Stomach smooth muscle (tissue), 2 donors: Measurements from ENCODE around the gene PCDHA10.
"Not testable (repeated sequence)": the region's sequence is repeated elsewhere in the genome, so short reads cannot be mapped to it uniquely, and the experiment has no call there.

Source experiments
- H3K27ac ChIP-seq: one replicate; pipeline ENCODE4 v1.7.0; 2013; ENCODE audit warnings: mild to moderate bottlenecking, low read length, inconsistent platforms
- H3K27me3 ChIP-seq, 2 donors: one replicate each; pipeline ENCODE4 v1.7.0; 2013; ENCODE audit warnings: low read length in 2 of 2; ENCODE audit not compliant: insufficient read depth in 2 of 2, control insufficient read depth in 1 of 2
- H3K36me3 ChIP-seq, 2 donors: one replicate each; pipeline ENCODE4 v1.7.0; 2013; ENCODE audit warnings: low read length in 2 of 2; ENCODE audit not compliant: control insufficient read depth in 2 of 2, insufficient read depth in 2 of 2
- H3K4me1 ChIP-seq: one replicate; pipeline ENCODE4 v1.7.0; 2013; ENCODE audit warnings: low read length; ENCODE audit not compliant: control insufficient read depth, insufficient read depth
- H3K4me3 ChIP-seq, 2 donors: one replicate each; pipeline ENCODE4 v1.7.0; 2013; ENCODE audit warnings: low read length in 2 of 2
- H3K9ac ChIP-seq, 2 donors: one replicate each; pipeline ENCODE4 v1.7.0; 2013; ENCODE audit warnings: low read length in 2 of 2, mild to moderate bottlenecking in 1 of 2
- H3K9me3 ChIP-seq, 2 donors: one replicate each; pipeline ENCODE4 v1.7.0; 2013; ENCODE audit warnings: low read length in 2 of 2; ENCODE audit not compliant: control insufficient read depth in 2 of 2
- donor health status: healthy.
- donor health status: Pancreatic carcinoma.

Gene PCDHA10, protein sequence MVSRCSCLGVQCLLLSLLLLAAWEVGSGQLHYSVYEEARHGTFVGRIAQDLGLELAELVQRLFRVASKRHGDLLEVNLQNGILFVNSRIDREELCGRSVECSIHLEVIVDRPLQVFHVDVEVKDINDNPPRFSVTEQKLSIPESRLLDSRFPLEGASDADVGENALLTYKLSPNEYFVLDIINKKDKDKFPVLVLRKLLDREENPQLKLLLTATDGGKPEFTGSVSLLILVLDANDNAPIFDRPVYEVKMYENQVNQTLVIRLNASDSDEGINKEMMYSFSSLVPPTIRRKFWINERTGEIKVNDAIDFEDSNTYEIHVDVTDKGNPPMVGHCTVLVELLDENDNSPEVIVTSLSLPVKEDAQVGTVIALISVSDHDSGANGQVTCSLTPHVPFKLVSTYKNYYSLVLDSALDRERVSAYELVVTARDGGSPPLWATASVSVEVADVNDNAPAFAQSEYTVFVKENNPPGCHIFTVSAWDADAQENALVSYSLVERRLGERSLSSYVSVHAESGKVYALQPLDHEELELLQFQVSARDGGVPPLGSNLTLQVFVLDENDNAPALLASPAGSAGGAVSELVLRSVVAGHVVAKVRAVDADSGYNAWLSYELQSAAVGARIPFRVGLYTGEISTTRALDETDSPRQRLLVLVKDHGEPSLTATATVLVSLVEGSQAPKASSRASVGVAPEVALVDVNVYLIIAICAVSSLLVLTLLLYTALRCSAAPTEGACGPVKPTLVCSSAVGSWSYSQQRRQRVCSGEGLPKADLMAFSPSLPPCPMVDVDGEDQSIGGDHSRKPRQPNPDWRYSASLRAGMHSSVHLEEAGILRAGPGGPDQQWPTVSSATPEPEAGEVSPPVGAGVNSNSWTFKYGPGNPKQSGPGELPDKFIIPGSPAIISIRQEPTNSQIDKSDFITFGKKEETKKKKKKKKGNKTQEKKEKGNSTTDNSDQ

GRCh38 chr5:140855772-140856674 lies at the start of gene PCDHA10:
Gene PCDHA10 (plus strand): TSS chr5:140855897. CDS start chr5:140856049, 152 bp downstream.
- Histone ChIP-seq H3K4me1 (no peaks in the 10 kb centered on the region), H3K36me3 (no peaks in the 10 kb centered on the region), H3K4me3 (no peak within 1 kb of the TSS), H3K27me3 (peaks cover 2 to 15% of the 10 kb centered on the region in 2 donors), H3K9ac (no peak within 1 kb of the TSS), H3K27ac (no peak within 1 kb of the TSS), H3K9me3 (peaks cover 2 to 22% of the 10 kb centered on the region in 2 donors)

- no peaks in the 10 kb centered on the region for H3K36me3 ChIP-seq
- H3K9me3 ChIP-seq: peaks cover 2 to 13% of the 10 kb centered on the region in 2 donors
- H3K27me3 ChIP-seq: peaks cover 3 to 13% of the 10 kb centered on the region in 2 donors
- no peaks in the 10 kb centered on the region for H3K4me1 ChIP-seq
- no peak within 1 kb of the TSS for H3K9ac ChIP-seq
- H3K4me3 ChIP-seq: peak within 1 kb of the TSS; percentile 46 to 55
- no peak within 1 kb of the TSS for H3K27ac ChIP-seq
These were observed 48.6 kb upstream of the PCDHA10 start, which contains the start of gene PCDHA4 for GRCh38 chr5:140806834-140807775. Gene PCDHA4 (plus strand): TSS chr5:140807068.

- not testable (repeated sequence) for H3K27ac ChIP-seq, H3K9ac ChIP-seq, H3K4me3 ChIP-seq, H3K27me3 ChIP-seq, H3K9me3 ChIP-seq, H3K4me1 ChIP-seq, H3K36me3 ChIP-seq
These were observed 47.3 kb upstream of the PCDHA10 start for GRCh38 chr5:140808241-140808888.

DNA sequence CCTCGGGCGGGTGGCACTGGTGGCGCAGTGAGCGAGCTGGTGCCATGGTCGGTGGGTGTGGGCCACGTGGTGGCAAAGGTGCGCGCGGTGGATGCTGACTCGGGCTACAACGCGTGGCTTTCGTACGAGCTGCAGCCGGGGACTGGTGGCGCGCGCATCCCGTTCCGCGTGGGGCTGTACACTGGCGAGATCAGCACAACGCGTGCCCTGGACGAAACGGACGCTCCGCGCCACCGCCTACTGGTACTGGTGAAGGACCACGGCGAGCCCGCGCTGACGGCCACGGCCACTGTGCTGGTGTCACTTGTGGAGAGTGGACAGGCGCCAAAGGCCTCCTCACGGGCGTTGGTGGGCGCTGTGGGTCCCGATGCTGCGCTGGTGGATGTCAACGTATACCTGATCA lies 46.8 kb upstream of the PCDHA10 start:
- H3K27ac ChIP-seq: no peak overlapping the region
- no peaks in the 10 kb centered on the region for H3K27me3 ChIP-seq
- no peaks in the 10 kb centered on the region for H3K4me1 ChIP-seq
- H3K9ac ChIP-seq: no peak overlapping the region
- H3K9me3 ChIP-seq: peaks cover 2 to 7% of the 10 kb centered on the region in 2 donors
- H3K4me3 ChIP-seq: no peak overlapping the region
- H3K36me3 ChIP-seq: no peaks in the 10 kb centered on the region

DNA sequence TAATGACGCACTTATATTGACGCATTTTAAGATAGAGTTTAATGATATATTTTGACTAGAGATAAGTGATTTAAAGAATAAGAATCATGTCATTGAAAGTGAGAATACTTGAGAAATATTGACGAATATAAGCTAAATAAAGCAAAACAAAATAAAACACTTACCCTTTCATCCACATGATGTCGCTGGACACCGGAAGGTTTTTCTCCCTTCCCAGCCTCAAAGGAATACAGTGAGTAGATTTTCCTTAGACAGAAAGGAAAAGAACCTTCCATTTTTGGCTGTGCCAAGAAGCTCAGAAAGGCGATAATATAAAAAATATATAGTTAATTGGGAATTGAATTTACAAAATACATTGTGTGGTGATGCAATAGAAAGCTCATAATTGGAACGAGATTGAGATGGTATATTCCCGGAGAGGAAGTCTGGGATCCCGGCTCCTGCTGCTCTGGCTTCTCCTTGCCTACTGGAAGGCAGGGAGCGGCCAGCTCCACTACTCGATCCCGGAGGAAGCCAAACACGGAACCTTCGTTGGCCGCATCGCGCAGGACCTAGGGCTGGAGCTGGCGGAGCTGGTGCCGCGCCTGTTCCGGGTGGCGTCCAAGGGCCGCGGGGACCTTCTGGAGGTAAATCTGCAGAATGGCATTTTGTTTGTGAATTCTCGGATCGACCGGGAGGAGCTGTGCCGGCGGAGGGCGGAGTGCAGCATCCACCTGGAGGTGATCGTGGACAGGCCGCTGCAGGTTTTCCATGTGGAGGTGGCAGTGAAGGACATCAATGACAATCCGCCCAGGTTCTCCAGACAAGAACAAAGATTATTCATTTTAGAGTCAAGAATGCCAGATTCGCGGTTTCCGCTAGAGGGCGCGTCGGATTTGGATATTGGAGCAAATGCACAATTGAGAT lies 34.1 kb upstream of the PCDHA10 start, which contains the start of gene PCDHA5:
TSS of gene PCDHA5 (plus strand) at position 239 of the 906 bp plus-strand sequence.
- no peaks in the 10 kb centered on the region for H3K4me1 ChIP-seq
- peaks cover 9 to 13% of the 10 kb centered on the region in 2 donors for H3K27me3 ChIP-seq
- peaks cover 0 to 13% of the 10 kb centered on the region in 2 donors for H3K9me3 ChIP-seq
- no peak within 1 kb of the TSS for H3K4me3 ChIP-seq
- H3K27ac ChIP-seq: no peak within 1 kb of the TSS
- H3K36me3 ChIP-seq: no peaks in the 10 kb centered on the region
- H3K9ac ChIP-seq: no peak within 1 kb of the TSS

DNA sequence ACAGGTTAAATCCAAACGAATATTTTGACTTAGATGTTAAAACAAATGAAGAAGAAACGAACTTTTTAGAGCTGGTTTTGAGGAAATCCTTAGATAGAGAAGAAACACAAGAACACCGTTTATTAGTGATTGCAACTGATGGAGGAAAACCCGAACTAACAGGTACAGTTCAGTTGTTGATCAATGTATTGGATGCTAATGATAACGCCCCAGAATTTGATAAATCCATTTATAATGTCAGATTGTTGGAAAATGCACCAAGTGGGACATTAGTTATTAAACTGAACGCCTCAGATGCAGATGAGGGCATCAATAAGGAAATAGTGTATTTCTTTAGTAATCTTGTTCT lies 33.4 kb upstream of the PCDHA10 start:
- H3K36me3 ChIP-seq: no peaks in the 10 kb centered on the region
- no peak overlapping the region for H3K27ac ChIP-seq
- H3K27me3 ChIP-seq: peaks cover 9 to 15% of the 10 kb centered on the region in 2 donors
- peaks cover 0 to 13% of the 10 kb centered on the region in 2 donors for H3K9me3 ChIP-seq
- H3K4me1 ChIP-seq: no peaks in the 10 kb centered on the region
- no peak overlapping the region for H3K4me3 ChIP-seq
- H3K9ac ChIP-seq: no peak overlapping the region

DNA sequence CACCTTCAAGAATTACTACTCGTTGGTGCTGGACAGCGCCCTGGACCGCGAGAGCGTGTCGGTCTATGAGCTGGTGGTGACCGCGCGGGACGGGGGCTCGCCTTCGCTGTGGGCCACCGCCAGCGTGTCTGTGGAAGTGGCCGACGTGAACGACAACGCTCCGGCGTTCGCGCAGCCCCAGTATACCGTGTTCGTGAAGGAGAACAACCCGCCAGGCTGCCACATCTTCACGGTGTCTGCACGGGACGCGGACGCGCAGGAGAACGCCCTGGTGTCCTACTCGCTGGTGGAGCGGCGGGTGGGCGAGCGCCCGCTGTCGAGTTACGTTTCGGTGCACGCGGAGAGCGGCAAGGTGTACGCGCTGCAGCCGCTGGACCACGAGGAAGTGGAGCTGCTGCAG lies 32.7 kb upstream of the PCDHA10 start:
- H3K4me3 ChIP-seq: not testable (repeated sequence)

DNA sequence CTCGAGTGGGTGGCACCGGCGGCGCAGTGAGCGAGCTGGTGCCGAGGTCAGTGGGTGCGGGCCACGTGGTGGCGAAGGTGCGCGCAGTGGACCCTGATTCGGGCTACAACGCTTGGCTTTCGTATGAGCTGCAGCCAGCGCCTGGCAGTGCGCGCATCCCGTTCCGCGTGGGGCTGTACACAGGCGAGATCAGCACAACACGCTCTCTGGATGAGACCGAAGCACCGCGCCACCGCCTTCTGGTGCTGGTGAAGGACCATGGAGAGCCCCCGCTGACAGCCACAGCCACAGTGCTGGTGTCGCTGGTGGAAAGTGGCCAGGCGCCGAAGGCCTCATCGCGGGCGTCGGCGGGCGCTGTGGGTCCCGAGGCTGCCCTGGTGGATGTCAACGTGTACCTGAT lies 32.2 kb upstream of the PCDHA10 start:
- Histone ChIP-seq H3K9me3 (peaks cover 1 to 13% of the 10 kb centered on the region in 2 donors), H3K9ac (no peak overlapping the region)

More for the DNA sequence above, 32.7 kb upstream of the PCDHA10 start:
- H3K9ac ChIP-seq, H3K4me1 ChIP-seq, H3K36me3 ChIP-seq, H3K27ac ChIP-seq: not testable (repeated sequence)
- peaks cover 11 to 18% of the 10 kb centered on the region in 2 donors for H3K27me3 ChIP-seq
- peaks cover 0 to 13% of the 10 kb centered on the region in 2 donors for H3K9me3 ChIP-seq

More for the DNA sequence above, 32.2 kb upstream of the PCDHA10 start:
- no peaks in the 10 kb centered on the region for H3K36me3 ChIP-seq
- no peak overlapping the region for H3K4me3 ChIP-seq
- H3K4me1 ChIP-seq: no peaks in the 10 kb centered on the region
- H3K27ac ChIP-seq: no peak overlapping the region
- H3K27me3 ChIP-seq: peaks cover 12 to 18% of the 10 kb centered on the region in 2 donors
